Psoas muscle (tissue), 8 donors: Measurements from ENCODE around the gene RFX1. TPM values are rescaled to one million over a fixed set of nuclear protein-coding genes. Genes with fewer than 3 reads are reported as not detected.

ENCODE experiments used
- ATAC-seq, 4 donors: fragments of 200-7000 bp; cut with Tn5 transposase; one replicate each; pipeline ENCODE4 v1.9.1; 2020; ENCODE audit warnings: moderate library complexity in 3 of 4, mild to moderate bottlenecking in 2 of 4
- DNase-seq, 2 donors: peaks; one replicate each; pipeline ENCODE4 v3.0.0-alpha.2; 2020
- H3K27ac ChIP-seq: fragments of 200-600 bp; one replicate; pipeline ENCODE4 v1.8.0; 2022
- H3K27me3 ChIP-seq, 3 donors: fragments of 200-600 bp in 1 of 3; one replicate each; pipeline versions ENCODE4 v1.6.1 to v1.8.0; 2013 to 2022; ENCODE audit warnings: low read length in 2 of 3, mild to moderate bottlenecking in 2 of 3, moderate library complexity in 1 of 3; ENCODE audit not compliant: insufficient read depth in 3 of 3
- H3K36me3 ChIP-seq, 2 donors: fragments of 200-600 bp in 1 of 2; one replicate each; pipeline versions ENCODE4 v1.6.1 to v1.8.0; 2013 to 2022; ENCODE audit warnings: low read depth in 1 of 2, mild to moderate bottlenecking in 1 of 2, moderate library complexity in 1 of 2; ENCODE audit not compliant: insufficient read depth in 1 of 2
- H3K4me1 ChIP-seq: fragments of 200-600 bp; one replicate; pipeline ENCODE4 v1.8.0; 2022
- H3K4me3 ChIP-seq: fragments of 200-600 bp; one replicate; pipeline ENCODE4 v1.8.0; 2022; ENCODE audit warnings: mild to moderate bottlenecking
- H3K9me3 ChIP-seq: fragments of 200-600 bp; one replicate; pipeline ENCODE4 v1.8.0; 2022
- WGBS, 3 donors: extraction: QIAGEN DNeasy Blood & Tissue Kit; methylation state at CpG; one replicate each; pipeline versions ENCODE4 v1.1.6 to v1.1.7; 2013; 5-methylcytosine and 5-hydroxymethylcytosine counted together
- intact Hi-C, 2 donors: fragments of 100-400 bp; cut with DNase I; formaldehyde crosslinking; loops; one replicate each; pipeline versions ENCODE4 v1.11.0 to v1.14.2; 2022
- polyA plus RNA-seq, 3 donors: library from polyadenylated mRNA; stranded (reverse); fragments of 200-250 nt; gene quantifications; one replicate each; pipeline ENCODE4 v1.2.3, GENCODE V29; 2013
- total RNA-seq, 4 donors: library from RNA; stranded (reverse); fragmentation: NEBNext Ultra II Directional in 2 of 4; extraction: Animal tissue kit (Norgen Biotek cat#: 25700) in 2 of 4; gene quantifications; one replicate each; pipeline versions ENCODE4 v1.2.1 to v1.2.4, GENCODE V29; 2021 to 2023
- TF ChIP-seq, protein P1 (sequence below): fragments of 200-600 bp; IDR thresholded peaks from one replicate; pipeline ENCODE4 v1.8.0; 2022; ENCODE audit warnings: antibody characterized with exemption
- donor health status: healthy with polysubstance abuse.
- donor health status: DM: no; HTN: no; CAD: no; lungs with moderate emphysema.
- donor health status: Bipolar disorder and iron deficiency.
- donor health status: healthy.
- donor health status: DM: yes; HTN: yes; CAD: no.
- donor health status: DM: no; HTN: no; CAD: no.
- donor health status: DM: no; HTN: no; CAD: no.
- donor health status: DM: yes; HTN: yes; CAD: no.

The RFX1 gene
- total and polyA plus RNA-seq, 7 donors, result 2.9 to 10.1 (median 6.4) TPM

DNA sequence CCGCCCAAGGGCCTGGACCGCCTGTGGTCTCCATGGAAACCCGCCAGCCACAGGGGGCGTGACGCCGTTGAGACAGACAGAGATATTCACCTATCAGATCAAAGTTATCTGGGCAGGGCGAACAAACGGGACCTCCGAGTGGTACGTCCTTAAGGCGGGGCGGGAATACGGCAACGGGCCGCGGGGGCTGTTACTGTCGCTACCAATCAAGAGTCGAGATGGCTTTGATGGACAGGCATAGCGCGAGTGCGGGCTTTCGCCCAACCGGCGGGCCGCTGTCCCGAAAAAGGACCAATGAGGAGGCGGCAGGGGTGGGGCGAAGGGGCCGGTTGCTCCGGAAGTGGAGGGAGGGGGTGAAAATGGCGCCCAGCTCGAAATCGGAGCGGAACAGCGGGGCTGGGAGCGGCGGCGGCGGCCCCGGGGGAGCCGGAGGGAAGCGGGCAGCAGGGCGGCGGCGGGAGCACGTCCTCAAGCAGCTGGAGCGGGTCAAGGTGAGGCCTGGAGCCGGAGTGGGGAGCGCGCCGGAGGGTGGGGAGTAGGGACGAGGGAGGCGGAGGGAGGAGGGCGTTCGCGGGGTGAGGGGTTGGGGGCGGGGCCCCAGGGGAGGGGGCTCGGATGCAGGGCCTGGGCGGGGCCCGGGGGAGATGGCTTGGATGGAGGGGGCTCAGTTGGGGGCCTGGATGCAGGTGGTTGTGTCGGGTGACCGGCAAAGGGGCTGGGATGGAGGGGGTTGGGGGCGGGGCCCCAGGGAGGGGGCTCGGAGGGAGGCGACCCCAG lies 53.8 kb downstream of the RFX1 start, which contains the start of gene DCAF15:
DCAF15 (plus strand) TSS at position 356 of the 777 bp plus-strand sequence; CDS start at position 360, 4 bp downstream.
- Histone ChIP-seq H3K36me3 (peaks cover 0 to 31% of the 10 kb centered on the region in 2 donors), H3K4me3 (peak within 1 kb of the TSS; percentile 80), H3K27me3 (no peaks in the 10 kb centered on the region), H3K9me3 (no peaks in the 10 kb centered on the region), H3K27ac (peak within 1 kb of the TSS; percentile 85), H3K4me1 (peaks cover 10% of the 10 kb centered on the region)
- WGBS, 3 donors, result 0 to 1% (median 1%) methylated on average over 34 to 64 of the region's 65 CpGs
- intact Hi-C loops, result loop anchor here (5.0 kb wide), 1 partner anchor 45 kb away; the partner anchor contains the start of genes BRME1 (in 2 of the 2) and CC2D1A (in 2 of the 2)
- DNase-seq (peak; percentile 99 to 100), ATAC-seq (peak; percentile 97 to 100 (median 98))
- TF ChIP-seq, protein P1, sequence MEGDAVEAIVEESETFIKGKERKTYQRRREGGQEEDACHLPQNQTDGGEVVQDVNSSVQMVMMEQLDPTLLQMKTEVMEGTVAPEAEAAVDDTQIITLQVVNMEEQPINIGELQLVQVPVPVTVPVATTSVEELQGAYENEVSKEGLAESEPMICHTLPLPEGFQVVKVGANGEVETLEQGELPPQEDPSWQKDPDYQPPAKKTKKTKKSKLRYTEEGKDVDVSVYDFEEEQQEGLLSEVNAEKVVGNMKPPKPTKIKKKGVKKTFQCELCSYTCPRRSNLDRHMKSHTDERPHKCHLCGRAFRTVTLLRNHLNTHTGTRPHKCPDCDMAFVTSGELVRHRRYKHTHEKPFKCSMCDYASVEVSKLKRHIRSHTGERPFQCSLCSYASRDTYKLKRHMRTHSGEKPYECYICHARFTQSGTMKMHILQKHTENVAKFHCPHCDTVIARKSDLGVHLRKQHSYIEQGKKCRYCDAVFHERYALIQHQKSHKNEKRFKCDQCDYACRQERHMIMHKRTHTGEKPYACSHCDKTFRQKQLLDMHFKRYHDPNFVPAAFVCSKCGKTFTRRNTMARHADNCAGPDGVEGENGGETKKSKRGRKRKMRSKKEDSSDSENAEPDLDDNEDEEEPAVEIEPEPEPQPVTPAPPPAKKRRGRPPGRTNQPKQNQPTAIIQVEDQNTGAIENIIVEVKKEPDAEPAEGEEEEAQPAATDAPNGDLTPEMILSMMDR, result no peak

DNA sequence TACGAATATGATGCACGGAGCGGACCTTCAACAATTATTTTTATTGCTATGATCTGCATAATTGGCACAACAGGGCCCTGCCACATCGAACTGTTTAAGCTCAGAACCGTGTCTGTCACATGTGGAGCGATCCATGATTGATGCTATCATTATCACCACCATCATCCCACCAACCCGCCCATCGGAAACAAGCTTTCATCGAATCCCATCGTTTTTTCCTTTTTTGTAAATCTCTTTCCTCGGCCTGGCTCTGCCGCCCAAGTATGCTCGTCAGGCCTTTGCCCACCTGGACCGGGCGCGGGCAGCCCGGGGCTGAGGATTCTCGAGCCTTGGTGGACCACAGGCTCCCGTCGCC lies 54.3 kb downstream of the RFX1 start:
- Histone ChIP-seq H3K9me3 (no peaks in the 10 kb centered on the region), H3K4me1 (peaks cover 10% of the 10 kb centered on the region), H3K4me3 (peak overlapping the region; percentile 80), H3K27me3 (no peaks in the 10 kb centered on the region), H3K27ac (no peak overlapping the region), H3K36me3 (peaks cover 0 to 25% of the 10 kb centered on the region in 2 donors)
- WGBS, 3 donors, result 9 to 11% (median 10%) methylated on average over 20 of the region's 20 CpGs
- intact Hi-C loops, result loop anchor here (5.0 kb wide), 1 partner anchor 44 kb away; the partner anchor contains the start of genes BRME1 (in 2 of the 2) and CC2D1A (in 2 of the 2)
- DNase-seq, result no peak
- no peak for ATAC-seq
- TF ChIP-seq, protein P1, result no peak

DNA sequence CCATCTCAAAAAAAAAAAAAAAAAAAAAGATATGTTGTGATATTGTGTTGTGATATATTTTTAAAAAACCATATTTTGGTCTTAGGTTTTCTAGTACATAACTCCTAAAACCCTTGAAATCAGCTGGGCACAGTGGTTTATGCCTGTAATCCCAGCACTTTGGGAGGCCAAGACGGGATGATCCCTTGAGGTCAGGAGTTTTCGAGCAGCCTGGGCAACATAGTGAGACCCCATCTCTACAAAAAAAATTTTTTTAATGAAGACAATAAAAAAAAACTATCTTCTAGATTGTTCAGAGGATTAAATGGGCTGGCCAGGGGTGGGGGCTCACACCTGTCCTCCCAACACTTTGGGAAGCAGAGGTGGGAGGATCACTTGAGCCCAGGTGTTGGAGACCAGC lies 55.1 kb downstream of the RFX1 start:
- no peak overlapping the region for H3K27ac ChIP-seq
- 78 to 87% (median 85%) methylated on average over 2 of the region's 2 CpGs for WGBS, 3 donors
- no peaks in the 10 kb centered on the region for H3K27me3 ChIP-seq
- H3K36me3 ChIP-seq, result peaks cover 0 to 18% of the 10 kb centered on the region in 2 donors
- DNase-seq (no peak), ATAC-seq (no peak)
- H3K4me3 ChIP-seq, result no peak overlapping the region
- no peaks in the 10 kb centered on the region for H3K9me3 ChIP-seq
- TF ChIP-seq, protein P1, result no peak
- intact Hi-C loops, result loop anchor here (5.0 kb wide), 1 partner anchor 44 kb away; the partner anchor contains the start of genes BRME1 (in 2 of the 2) and CC2D1A (in 2 of the 2)
- peaks cover 10% of the 10 kb centered on the region for H3K4me1 ChIP-seq

DNA sequence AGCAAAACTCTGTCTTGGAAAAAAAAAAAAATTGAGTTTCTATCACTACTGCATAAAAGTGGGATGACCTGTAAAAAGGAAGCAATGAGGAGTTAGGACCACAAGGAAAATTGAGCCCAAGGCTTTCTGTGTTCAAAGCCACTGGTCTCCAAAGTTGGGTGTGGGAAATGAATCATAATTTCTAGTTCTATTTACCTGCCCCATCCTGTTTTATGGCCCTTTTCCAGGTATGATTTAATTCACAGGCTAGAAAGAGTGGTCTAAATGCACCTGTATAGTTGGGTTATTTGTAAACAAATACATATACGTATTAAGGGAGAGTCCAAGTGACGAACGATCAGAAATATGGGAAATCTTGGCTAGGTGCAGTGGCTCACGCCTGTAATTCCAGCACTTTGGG lies 59.7 kb downstream of the RFX1 start:
- TF ChIP-seq, protein P1, result no peak
- Histone ChIP-seq H3K36me3 (no peaks in the 10 kb centered on the region), H3K4me3 (no peak overlapping the region), H3K4me1 (no peaks in the 10 kb centered on the region), H3K9me3 (no peaks in the 10 kb centered on the region), H3K27me3 (no peaks in the 10 kb centered on the region), H3K27ac (no peak overlapping the region)
- 93 to 96% (median 95%) methylated on average over 4 of the region's 4 CpGs for WGBS, 3 donors
- ATAC-seq, result no peak
- intact Hi-C loops, result no loop called here
- DNase-seq, result no peak
